SK-N-SH treated with all-trans-retinoic acid at 6 μM for 48 hours (cell line): Measurements from ENCODE around the gene BBS5.
"Not testable (repeated sequence)": the region's sequence is repeated elsewhere in the genome, so short reads cannot be mapped to it uniquely, and the experiment has no call there.

Source experiments
- ATAC-seq: fragments of 200-7000 bp; cut with Tn5 transposase; 3 replicates; pipeline ENCODE4 v1.9.1; 2020; ENCODE audit warnings: mild to moderate bottlenecking, moderate library complexity
- ARNTL ChIP-seq: fragments of 450-650 bp; formaldehyde crosslinking; IDR thresholded peaks from 2 replicates; pipeline ENCODE4 v1.5.0; 2020; ENCODE audit warnings: low read depth, mild to moderate bottlenecking, moderate library complexity, borderline replicate concordance
- CREB5 ChIP-seq: fragments of 250-450 bp; sonication (Bioruptor Pico); IDR thresholded peaks from 2 replicates; pipeline ENCODE4 v1.5.1; 2020; ENCODE audit warnings: low read depth, mild to moderate bottlenecking, moderate library complexity
- CSDC2 ChIP-seq: fragments of 250-450 bp; sonication (Bioruptor Pico); IDR thresholded peaks from 2 replicates; pipeline ENCODE4 v1.5.0; 2020; ENCODE audit warnings: mild to moderate bottlenecking, moderate library complexity
- CSRNP3 ChIP-seq: fragments of 250-450 bp; sonication (Bioruptor Pico); IDR thresholded peaks from 2 replicates; pipeline ENCODE4 v1.5.1; 2021; ENCODE audit warnings: mild to moderate bottlenecking, moderate library complexity
- PPARA ChIP-seq: fragments of 250-450 bp; sonication (Bioruptor Pico); IDR thresholded peaks from 2 replicates; pipeline ENCODE4 v1.5.0; 2020; ENCODE audit warnings: mild to moderate bottlenecking, borderline replicate concordance
- RARB ChIP-seq: fragments of 250-450 bp; sonication (Bioruptor Pico); IDR thresholded peaks from 2 replicates; pipeline ENCODE4 v1.8.0; 2021; ENCODE audit warnings: mild to moderate bottlenecking, moderate library complexity
- TCF4 ChIP-seq: fragments of 250-450 bp; sonication (Bioruptor Pico); IDR thresholded peaks from 2 replicates; pipeline ENCODE4 v1.8.0; 2021; ENCODE audit warnings: mild to moderate bottlenecking, moderate library complexity, borderline replicate concordance
- TSHZ2 ChIP-seq: fragments of 250-450 bp; sonication (Bioruptor Pico); IDR thresholded peaks from 2 replicates; pipeline ENCODE4 v1.5.0; 2020; ENCODE audit warnings: mild to moderate bottlenecking, moderate library complexity
- ZFP3 ChIP-seq: fragments of 250-450 bp; sonication (Bioruptor Pico); IDR thresholded peaks from 2 replicates; pipeline ENCODE4 v1.5.0; 2020; ENCODE audit warnings: mild to moderate bottlenecking, moderate library complexity
- ZNF565 ChIP-seq: fragments of 450-650 bp; formaldehyde crosslinking; conservative IDR thresholded peaks from 2 replicates; pipeline ENCODE4 v1.5.0; 2020; ENCODE audit warnings: low read depth, mild to moderate bottlenecking, moderate library complexity
- ZNF70 ChIP-seq: fragments of 450-650 bp; formaldehyde crosslinking; IDR thresholded peaks from 2 replicates; pipeline ENCODE4 v1.5.0; 2020; ENCODE audit warnings: mild to moderate bottlenecking, moderate library complexity
- TF ChIP-seq, protein P1 (sequence below): fragments of 250-450 bp; sonication (Bioruptor Pico); IDR thresholded peaks from 2 replicates; pipeline ENCODE4 v1.8.0; 2020; ENCODE audit warnings: mild to moderate bottlenecking, moderate library complexity, borderline replicate concordance
- TF ChIP-seq, protein P2 (sequence below): fragments of 250-450 bp; sonication (Bioruptor Pico); IDR thresholded peaks from 2 replicates; pipeline ENCODE4 v1.8.0; 2021; ENCODE audit warnings: low read depth, mild to moderate bottlenecking, moderate library complexity, borderline replicate concordance

The BBS5 gene

GRCh38 chr2:169479257-169480078 lies at the start of gene BBS5:
TSS of gene BBS5 (plus strand) at chr2:169479494. CDS start at chr2:169479554, 60 bp downstream.
- peak; percentile 98 for ATAC-seq
- TF ChIP-seq ZFP3 (CRISPR knock-in tag) (0 out of 2 replicates have a peak, but pooled peaks have one; percentile 18), ARNTL (CRISPR knock-in tag) (no peak), TCF4 (CRISPR knock-in tag) (no peak), CSRNP3 (CRISPR knock-in tag) (no peak), ZNF70 (no peak), CSDC2 (CRISPR knock-in tag) (0 out of 2 replicates have a peak, but pooled peaks have one; percentile 48), ZNF565 (CRISPR knock-in tag) (no peak), TSHZ2 (CRISPR knock-in tag) (no peak), CREB5 (CRISPR knock-in tag) (no peak)
- TF ChIP-seq, protein P1, sequence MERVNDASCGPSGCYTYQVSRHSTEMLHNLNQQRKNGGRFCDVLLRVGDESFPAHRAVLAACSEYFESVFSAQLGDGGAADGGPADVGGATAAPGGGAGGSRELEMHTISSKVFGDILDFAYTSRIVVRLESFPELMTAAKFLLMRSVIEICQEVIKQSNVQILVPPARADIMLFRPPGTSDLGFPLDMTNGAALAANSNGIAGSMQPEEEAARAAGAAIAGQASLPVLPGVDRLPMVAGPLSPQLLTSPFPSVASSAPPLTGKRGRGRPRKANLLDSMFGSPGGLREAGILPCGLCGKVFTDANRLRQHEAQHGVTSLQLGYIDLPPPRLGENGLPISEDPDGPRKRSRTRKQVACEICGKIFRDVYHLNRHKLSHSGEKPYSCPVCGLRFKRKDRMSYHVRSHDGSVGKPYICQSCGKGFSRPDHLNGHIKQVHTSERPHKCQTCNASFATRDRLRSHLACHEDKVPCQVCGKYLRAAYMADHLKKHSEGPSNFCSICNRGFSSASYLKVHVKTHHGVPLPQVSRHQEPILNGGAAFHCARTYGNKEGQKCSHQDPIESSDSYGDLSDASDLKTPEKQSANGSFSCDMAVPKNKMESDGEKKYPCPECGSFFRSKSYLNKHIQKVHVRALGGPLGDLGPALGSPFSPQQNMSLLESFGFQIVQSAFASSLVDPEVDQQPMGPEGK (CRISPR knock-in tag) = no peak

- not testable (repeated sequence) for ATAC-seq
Measured at GRCh38 chr2:169431772-169432171, 47.5 kb upstream of the BBS5 start.

DNA sequence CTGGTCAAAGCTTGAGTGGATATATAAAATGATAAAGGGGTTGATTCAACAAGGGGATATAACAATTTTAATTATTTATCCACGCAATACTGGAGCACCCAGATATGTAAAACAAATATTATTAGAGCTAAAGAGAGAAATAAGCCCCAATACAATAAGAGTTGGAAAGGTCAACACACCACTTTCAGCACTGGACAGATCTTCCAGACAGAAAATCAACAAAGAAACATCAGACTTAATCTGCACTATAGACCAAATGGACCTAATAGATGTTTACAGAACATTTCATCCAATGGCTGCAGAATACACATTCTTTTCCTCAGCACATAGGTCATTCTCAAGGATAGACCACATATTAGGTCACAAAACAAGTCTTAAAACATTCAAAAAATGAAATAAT lies 45.1 kb upstream of the BBS5 start:
- ATAC-seq = not testable (repeated sequence)

GRCh38 chr2:169438466-169439072 lies 40.7 kb upstream of the BBS5 start:
- ATAC-seq = no peak
- TF ChIP-seq, protein P2, sequence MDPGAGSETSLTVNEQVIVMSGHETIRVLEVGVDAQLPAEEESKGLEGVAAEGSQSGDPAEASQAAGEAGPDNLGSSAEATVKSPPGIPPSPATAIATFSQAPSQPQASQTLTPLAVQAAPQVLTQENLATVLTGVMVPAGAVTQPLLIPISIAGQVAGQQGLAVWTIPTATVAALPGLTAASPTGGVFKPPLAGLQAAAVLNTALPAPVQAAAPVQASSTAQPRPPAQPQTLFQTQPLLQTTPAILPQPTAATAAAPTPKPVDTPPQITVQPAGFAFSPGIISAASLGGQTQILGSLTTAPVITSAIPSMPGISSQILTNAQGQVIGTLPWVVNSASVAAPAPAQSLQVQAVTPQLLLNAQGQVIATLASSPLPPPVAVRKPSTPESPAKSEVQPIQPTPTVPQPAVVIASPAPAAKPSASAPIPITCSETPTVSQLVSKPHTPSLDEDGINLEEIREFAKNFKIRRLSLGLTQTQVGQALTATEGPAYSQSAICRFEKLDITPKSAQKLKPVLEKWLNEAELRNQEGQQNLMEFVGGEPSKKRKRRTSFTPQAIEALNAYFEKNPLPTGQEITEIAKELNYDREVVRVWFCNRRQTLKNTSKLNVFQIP (CRISPR knock-in tag) = no peak
- TF ChIP-seq PPARA (no peak), CSRNP3 (CRISPR knock-in tag) (no peak), RARB (CRISPR knock-in tag) (no peak), TSHZ2 (CRISPR knock-in tag) (no peak), TCF4 (CRISPR knock-in tag) (no peak), ZNF565 (CRISPR knock-in tag) (no peak), CREB5 (CRISPR knock-in tag) (no peak), ZNF70 (no peak), ZFP3 (CRISPR knock-in tag) (no peak)
- TF ChIP-seq, protein P1 (CRISPR knock-in tag) = no peak
